K562 (cell line): Measurements from ENCODE around the gene ITPR2. TPM values are rescaled to one million over a fixed set of nuclear protein-coding genes. Genes with fewer than 3 reads are reported as not detected.

Source experiments
- CHD1 ChIP-seq: fragments of 200-600 bp; sonication (generic); IDR thresholded peaks from one replicate; pipeline ENCODE4 v1.6.1; 2012; ENCODE audit warnings: mild to moderate bottlenecking, moderate library complexity, low read length, inconsistent platforms
- CTBP1 ChIP-seq: fragments of 450-650 bp; IDR thresholded peaks from 2 replicates; pipeline ENCODE4 v1.6.1; 2016; ENCODE audit warnings: borderline replicate concordance
- DNMT1 ChIP-seq: fragments of 450-650 bp; IDR thresholded peaks from 2 replicates; pipeline ENCODE4 v1.6.1; 2016; ENCODE audit warnings: antibody characterized with exemption, mild to moderate bottlenecking
- FUS ChIP-seq: fragments of 200-400 bp; formaldehyde crosslinking; optimal IDR thresholded peaks from 2 replicates; pipeline ENCODE3; 2017; ENCODE audit warnings: low read depth, low read length
- HNRNPK ChIP-seq: fragments of 200-400 bp; formaldehyde crosslinking; IDR thresholded peaks from one replicate; pipeline ENCODE4 v1.6.1; 2018; ENCODE audit warnings: mild to moderate bottlenecking, low read depth, low read length; ENCODE audit not compliant: poor library complexity, severe bottlenecking
- MAFK ChIP-seq: IDR thresholded peaks from 2 replicates; pipeline ENCODE4 v1.6.1; 2011; ENCODE audit warnings: low read length, improper control_type of control experiment
- MEF2D ChIP-seq: conservative IDR thresholded peaks from 2 replicates; pipeline ENCODE4 v1.6.1; 2016; ENCODE audit warnings: low read depth, missing genetic modification characterization, missing compliant biosample characterization
- SP1 ChIP-seq: sonication (generic); formaldehyde crosslinking; IDR thresholded peaks from 2 replicates; pipeline ENCODE4 v1.8.1; 2022; ENCODE audit warnings: mild to moderate bottlenecking, missing genetic modification reagents
- TEAD4 ChIP-seq, 2 experiments: sonication (generic) in 1 of 2; formaldehyde crosslinking in 1 of 2; IDR thresholded peaks; 2 replicates each; pipeline versions ENCODE4 v1.6.1 to v1.8.0; 2012 to 2022; ENCODE audit warnings: borderline replicate concordance in 1 of 2, inconsistent platforms in 1 of 2, low read length in 1 of 2, mild to moderate bottlenecking in 1 of 2, missing genetic modification reagents in 1 of 2
- TSC22D4 ChIP-seq: fragments of 450-650 bp; IDR thresholded peaks from 2 replicates; pipeline ENCODE4 v1.6.1; 2016; ENCODE audit warnings: missing genetic modification characterization, missing biosample characterization, control low read depth
- U2AF2 ChIP-seq: fragments of 200-400 bp; formaldehyde crosslinking; optimal IDR thresholded peaks from 2 replicates; pipeline ENCODE3; 2017; ENCODE audit warnings: low read depth, mild to moderate bottlenecking, low read length
- ZNF174 ChIP-seq: fragments of 250-450 bp; sonication (Bioruptor Pico); IDR thresholded peaks from 2 replicates; pipeline ENCODE4 v1.4.0; 2020; ENCODE audit warnings: mild to moderate bottlenecking
- ZNF3 ChIP-seq: fragments of 250-450 bp; sonication (Bioruptor Pico); IDR thresholded peaks from 2 replicates; pipeline ENCODE4 v1.5.0; 2021; ENCODE audit warnings: mild to moderate bottlenecking, moderate library complexity
- polyA plus RNA-seq, 8 experiments: library from polyadenylated mRNA; depleted of rRNA in 4 of 8; stranded (reverse) in 5 of 8; unstranded in 3 of 8; fragments of >200 nt; fragmentation: Nextera tagmentation in 2 of 8; fragmentation: Illumina TruSeq in 1 of 8; extraction: Ambion mirVana in 2 of 8; extraction: Trizol in 1 of 8; gene quantifications; 2 replicates each; pipeline versions ENCODE4 v1.2.1 to v1.2.3, GENCODE V29; 2011 to 2014; ENCODE audit warnings: inconsistent platforms in 1 of 8, missing spikeins in 1 of 8
- total RNA-seq, 7 experiments: library from RNA; depleted of rRNA in 6 of 7; stranded (reverse); fragments of >200 nt in 6 of 7; fragmentation: Illumina TruSeq in 2 of 7; extraction: Trizol in 2 of 7; gene quantifications; 2 replicates each; pipeline versions ENCODE4 v1.2.1 to v1.2.3, GENCODE V29; 2011 to 2021; ENCODE audit warnings: low replicate concordance in 1 of 7
- TF ChIP-seq, protein P1 (sequence below): fragments of 250-450 bp; sonication (Bioruptor Pico); IDR thresholded peaks from 2 replicates; pipeline ENCODE4 v1.8.0; 2021; ENCODE audit warnings: moderate library complexity, mild to moderate bottlenecking, inconsistent platforms
- TF ChIP-seq, protein P2 (sequence below): sonication (generic); formaldehyde crosslinking; IDR thresholded peaks from 2 replicates; pipeline ENCODE4 v1.8.1; 2023; ENCODE audit warnings: mild to moderate bottlenecking, missing genetic modification reagents
- TF ChIP-seq, protein P3 (sequence below): fragments of 450-650 bp; IDR thresholded peaks from 2 replicates; pipeline ENCODE4 v1.6.1; 2016; ENCODE audit warnings: low read depth

The ITPR2 gene
- total and polyA plus RNA-seq, 9 of the 15 experiments (the other 6 are each of a cell fraction or from before 2014, with no cell fraction given) = 0.21 to 3.3 (median 0.95) TPM

DNA sequence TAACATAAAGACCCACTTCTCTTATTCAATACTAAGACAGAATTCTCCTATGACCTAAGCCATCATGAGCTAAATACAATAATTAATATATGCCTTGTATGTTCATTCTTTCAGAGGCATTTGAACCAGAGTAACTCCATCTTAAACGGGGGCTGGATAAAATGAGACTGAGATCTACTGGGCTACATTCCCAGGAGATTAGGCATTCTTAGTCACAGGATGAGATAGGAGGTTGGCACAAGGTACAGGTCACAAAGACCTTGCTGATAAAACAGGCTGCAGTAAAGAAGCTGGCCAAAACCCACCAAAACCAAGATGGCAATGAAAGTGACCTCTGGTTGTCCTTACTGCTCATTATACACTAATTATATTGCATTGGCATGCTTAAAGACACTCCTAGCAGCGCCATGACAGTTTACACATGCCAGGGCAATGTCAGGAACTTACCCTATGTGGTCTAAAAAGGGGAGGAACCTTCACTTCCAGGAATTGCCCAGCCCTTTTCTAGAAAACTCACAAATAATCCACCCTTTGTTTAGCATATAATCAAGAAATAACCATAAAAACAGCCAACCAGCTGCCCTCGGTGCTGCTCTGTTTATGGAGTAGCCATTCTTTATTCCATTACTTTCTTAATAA, 376.9 kb downstream of the ITPR2 start (continued):
- TF ChIP-seq, protein P1, sequence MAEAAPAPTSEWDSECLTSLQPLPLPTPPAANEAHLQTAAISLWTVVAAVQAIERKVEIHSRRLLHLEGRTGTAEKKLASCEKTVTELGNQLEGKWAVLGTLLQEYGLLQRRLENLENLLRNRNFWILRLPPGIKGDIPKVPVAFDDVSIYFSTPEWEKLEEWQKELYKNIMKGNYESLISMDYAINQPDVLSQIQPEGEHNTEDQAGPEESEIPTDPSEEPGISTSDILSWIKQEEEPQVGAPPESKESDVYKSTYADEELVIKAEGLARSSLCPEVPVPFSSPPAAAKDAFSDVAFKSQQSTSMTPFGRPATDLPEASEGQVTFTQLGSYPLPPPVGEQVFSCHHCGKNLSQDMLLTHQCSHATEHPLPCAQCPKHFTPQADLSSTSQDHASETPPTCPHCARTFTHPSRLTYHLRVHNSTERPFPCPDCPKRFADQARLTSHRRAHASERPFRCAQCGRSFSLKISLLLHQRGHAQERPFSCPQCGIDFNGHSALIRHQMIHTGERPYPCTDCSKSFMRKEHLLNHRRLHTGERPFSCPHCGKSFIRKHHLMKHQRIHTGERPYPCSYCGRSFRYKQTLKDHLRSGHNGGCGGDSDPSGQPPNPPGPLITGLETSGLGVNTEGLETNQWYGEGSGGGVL (CRISPR knock-in tag) = no peak
- TF ChIP-seq TSC22D4 (no peak), CHD1 (no peak), DNMT1 (no peak), HNRNPK (no peak), MEF2D (tag) (0 out of 2 replicates have a peak, but pooled peaks have one; percentile 34), CTBP1 (no peak), TEAD4 (IDR thresholded peaks at IDR 0.05; ENCODE audit: low read length) (no peak), TEAD4 (CRISPR knock-in tag; IDR thresholded peaks at IDR 0.05; ENCODE audit: borderline replicate concordance) (no peak), SP1 (CRISPR knock-in tag) (no peak), U2AF2 (no peak), FUS (no peak), ZNF174 (no peak), ZNF3 (CRISPR knock-in tag) (no peak), MAFK (no peak)
- TF ChIP-seq, protein P2, sequence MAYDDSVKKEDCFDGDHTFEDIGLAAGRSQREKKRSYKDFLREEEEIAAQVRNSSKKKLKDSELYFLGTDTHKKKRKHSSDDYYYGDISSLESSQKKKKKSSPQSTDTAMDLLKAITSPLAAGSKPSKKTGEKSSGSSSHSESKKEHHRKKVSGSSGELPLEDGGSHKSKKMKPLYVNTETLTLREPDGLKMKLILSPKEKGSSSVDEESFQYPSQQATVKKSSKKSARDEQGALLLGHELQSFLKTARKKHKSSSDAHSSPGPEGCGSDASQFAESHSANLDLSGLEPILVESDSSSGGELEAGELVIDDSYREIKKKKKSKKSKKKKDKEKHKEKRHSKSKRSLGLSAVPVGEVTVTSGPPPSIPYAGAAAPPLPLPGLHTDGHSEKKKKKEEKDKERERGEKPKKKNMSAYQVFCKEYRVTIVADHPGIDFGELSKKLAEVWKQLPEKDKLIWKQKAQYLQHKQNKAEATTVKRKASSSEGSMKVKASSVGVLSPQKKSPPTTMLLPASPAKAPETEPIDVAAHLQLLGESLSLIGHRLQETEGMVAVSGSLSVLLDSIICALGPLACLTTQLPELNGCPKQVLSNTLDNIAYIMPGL (CRISPR knock-in tag) = no peak
- TF ChIP-seq, protein P3, sequence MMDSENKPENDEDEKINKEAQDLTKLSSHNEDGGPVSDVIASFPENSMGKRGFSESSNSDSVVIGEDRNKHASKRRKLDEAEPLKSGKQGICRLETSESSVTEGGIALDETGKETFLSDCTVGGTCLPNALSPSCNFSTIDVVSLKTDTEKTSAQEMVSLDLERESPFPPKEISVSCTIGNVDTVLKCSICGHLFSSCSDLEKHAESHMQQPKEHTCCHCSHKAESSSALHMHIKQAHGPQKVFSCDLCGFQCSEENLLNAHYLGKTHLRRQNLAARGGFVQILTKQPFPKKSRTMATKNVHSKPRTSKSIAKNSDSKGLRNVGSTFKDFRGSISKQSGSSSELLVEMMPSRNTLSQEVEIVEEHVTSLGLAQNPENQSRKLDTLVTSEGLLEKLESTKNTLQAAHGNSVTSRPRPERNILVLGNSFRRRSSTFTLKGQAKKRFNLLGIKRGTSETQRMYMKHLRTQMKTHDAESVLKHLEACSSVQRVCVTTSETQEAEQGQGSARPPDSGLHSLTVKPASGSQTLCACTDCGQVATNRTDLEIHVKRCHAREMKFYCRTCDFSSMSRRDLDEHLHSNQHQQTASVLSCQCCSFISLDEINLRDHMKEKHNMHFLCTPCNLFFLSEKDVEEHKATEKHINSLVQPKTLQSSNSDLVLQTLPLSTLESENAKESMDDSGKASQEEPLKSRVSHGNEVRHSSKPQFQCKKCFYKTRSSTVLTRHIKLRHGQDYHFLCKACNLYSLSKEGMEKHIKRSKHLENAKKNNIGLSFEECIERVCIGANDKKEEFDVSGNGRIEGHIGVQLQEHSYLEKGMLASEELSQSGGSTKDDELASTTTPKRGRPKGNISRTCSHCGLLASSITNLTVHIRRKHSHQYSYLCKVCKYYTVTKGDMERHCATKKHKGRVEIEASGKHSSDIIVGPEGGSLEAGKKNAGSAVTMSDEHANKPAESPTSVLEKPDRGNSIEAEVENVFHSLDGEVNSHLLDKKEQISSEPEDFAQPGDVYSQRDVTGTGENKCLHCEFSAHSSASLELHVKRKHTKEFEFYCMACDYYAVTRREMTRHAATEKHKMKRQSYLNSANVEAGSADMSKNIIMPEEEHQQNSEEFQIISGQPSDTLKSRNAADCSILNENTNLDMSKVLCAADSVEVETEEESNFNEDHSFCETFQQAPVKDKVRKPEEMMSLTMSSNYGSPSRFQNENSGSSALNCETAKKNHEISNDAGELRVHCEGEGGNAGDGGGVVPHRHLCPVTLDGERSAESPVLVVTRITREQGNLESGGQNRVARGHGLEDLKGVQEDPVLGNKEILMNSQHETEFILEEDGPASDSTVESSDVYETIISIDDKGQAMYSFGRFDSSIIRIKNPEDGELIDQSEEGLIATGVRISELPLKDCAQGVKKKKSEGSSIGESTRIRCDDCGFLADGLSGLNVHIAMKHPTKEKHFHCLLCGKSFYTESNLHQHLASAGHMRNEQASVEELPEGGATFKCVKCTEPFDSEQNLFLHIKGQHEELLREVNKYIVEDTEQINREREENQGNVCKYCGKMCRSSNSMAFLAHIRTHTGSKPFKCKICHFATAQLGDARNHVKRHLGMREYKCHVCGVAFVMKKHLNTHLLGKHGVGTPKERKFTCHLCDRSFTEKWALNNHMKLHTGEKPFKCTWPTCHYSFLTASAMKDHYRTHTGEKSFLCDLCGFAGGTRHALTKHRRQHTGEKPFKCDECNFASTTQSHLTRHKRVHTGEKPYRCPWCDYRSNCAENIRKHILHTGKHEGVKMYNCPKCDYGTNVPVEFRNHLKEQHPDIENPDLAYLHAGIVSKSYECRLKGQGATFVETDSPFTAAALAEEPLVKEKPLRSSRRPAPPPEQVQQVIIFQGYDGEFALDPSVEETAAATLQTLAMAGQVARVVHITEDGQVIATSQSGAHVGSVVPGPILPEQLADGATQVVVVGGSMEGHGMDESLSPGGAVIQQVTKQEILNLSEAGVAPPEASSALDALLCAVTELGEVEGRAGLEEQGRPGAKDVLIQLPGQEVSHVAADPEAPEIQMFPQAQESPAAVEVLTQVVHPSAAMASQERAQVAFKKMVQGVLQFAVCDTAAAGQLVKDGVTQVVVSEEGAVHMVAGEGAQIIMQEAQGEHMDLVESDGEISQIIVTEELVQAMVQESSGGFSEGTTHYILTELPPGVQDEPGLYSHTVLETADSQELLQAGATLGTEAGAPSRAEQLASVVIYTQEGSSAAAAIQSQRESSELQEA = no peak
